ENCODE data around the gene LRRC23. TPM values are rescaled to one million over a fixed set of nuclear protein-coding genes. Genes with fewer than 3 reads are reported as not detected.
A peak's percentile ranks its signal among the peaks of the same experiment; 100 is the strongest.

LRRC23 gene
- total RNA-seq, 1 donor from 2014 or later = 5.8 TPM

GRCh38 chr12:6946033-6946919 is 41.7 kb downstream of the LRRC23 start:
- DNase-seq = peak; percentile 38

- no peak for DNase-seq
Measured at GRCh38 chr12:6946920-6947374, 42.3 kb downstream of the LRRC23 start.

- no peak for DNase-seq
Measured at GRCh38 chr12:6947615-6948014, 43.0 kb downstream of the LRRC23 start.

- DNase-seq = no peak
Measured at GRCh38 chr12:6948873-6949594, 44.4 kb downstream of the LRRC23 start.

- no peak for DNase-seq
Measured at GRCh38 chr12:6950401-6950801, 45.8 kb downstream of the LRRC23 start.

- DNase-seq = no peak
Measured at GRCh38 chr12:6950811-6951540, 46.4 kb downstream of the LRRC23 start, which contains the start of gene PTPN6. PTPN6 (plus strand) TSS chr12:6951356; CDS start chr12:6951513, 157 bp downstream.

GRCh38 chr12:6951551-6952120 is 47.0 kb downstream of the LRRC23 start:
- no peak for DNase-seq

GRCh38 chr12:6952121-6952862 is 47.7 kb downstream of the LRRC23 start:
- no peak for DNase-seq

- DNase-seq = no peak
Measured at GRCh38 chr12:6952863-6953441, 48.3 kb downstream of the LRRC23 start.

GRCh38 chr12:6953442-6954315 is 49.1 kb downstream of the LRRC23 start:
- DNase-seq = peak; percentile 51

GRCh38 chr12:6954316-6955107 is 49.9 kb downstream of the LRRC23 start:
- DNase-seq = no peak

- no peak for DNase-seq
Measured at GRCh38 chr12:6955108-6956020, 50.7 kb downstream of the LRRC23 start.

GRCh38 chr12:6956021-6956727 is 51.6 kb downstream of the LRRC23 start:
- no peak for DNase-seq

GRCh38 chr12:6957151-6957701 is 52.6 kb downstream of the LRRC23 start:
- DNase-seq = no peak

- DNase-seq = no peak
Measured at GRCh38 chr12:6957741-6958608, 53.4 kb downstream of the LRRC23 start.

- no peak for DNase-seq
Measured at GRCh38 chr12:6958609-6959057, 54.0 kb downstream of the LRRC23 start.
